ENCODE data around the gene DROSHA.
"Not testable (repeated sequence)": the region's sequence is repeated elsewhere in the genome, so short reads cannot be mapped to it uniquely, and the experiment has no call there.

DROSHA gene

DNA sequence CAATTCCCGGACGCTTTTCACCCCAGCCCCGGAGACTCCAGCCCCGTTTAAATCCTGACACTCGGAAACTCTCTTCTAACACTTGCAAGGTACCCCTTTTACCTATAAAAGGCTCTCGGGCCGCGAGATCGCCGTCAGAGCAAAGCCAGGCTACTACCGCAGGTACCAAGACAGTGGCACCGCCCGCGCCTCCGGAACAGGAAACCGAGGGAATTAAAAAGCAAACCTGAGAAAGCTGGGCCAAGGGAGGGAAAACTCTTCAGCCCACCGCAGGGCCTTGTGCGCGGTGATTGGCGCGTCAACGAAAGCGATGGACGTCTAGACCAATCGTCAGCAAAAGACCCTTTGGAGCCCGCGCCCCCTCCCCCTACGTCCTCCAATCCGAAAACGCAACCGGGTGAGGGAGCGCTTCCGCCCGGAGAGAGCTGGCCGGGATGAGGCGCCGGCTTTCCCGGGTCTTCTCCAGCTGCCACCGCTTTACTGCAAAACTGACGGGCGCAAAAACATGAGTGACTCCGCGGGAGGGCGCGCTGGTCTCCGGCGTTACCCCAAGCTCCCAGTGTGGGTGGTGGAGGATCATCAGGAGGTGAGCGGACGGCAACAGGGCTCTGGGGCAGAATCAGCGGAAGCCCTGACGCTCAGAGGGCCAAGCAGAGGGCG lies at the start of gene DROSHA, which contains the start of gene C5orf22:
DROSHA (minus strand) TSS at position 206 of the 660 bp plus-strand sequence. CDS start 3,034 bp downstream, outside the sequence.
C5orf22 (plus strand) TSS at position 414 of the 660 bp plus-strand sequence; CDS start at position 506, 92 bp downstream.
- peak; percentile 94 for DNase-seq

DNA sequence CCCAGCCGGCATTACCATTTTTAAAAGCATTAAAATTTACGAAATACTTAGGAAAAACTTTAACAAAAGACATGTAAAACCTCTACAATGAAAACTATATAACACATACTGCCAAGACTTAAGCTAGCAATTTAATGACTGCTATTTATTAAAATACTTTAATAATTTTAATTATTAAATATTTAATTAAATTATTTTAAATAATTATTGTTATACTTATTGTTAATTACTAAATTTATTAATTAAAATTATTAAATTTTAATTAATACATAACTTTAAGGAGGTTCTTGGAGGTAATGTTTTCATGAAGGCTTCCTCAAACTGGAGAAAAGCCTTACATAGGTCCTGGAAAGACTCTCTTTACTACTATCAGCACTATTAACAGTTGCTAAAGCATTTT lies 47.7 kb upstream of the DROSHA start:
- no peak for DNase-seq

DNA sequence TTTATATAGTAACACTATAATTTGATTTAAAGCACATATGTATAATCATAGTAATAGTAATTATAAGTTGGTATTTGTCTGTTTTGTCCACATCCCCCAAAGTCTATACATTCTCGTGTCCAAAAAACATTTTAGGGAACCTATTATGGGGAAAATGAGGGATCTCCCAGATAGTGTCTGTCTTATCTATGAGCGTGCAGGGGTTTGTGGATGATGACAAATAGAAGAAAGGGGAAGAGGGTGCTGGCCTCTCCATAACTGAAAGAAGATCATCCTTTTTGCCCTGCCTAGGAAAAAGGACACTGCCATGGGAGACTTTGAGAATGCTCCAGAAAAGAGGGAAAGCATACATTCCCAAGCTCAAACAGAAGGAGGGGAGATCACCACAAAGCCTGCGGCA lies 45.5 kb upstream of the DROSHA start:
- DNase-seq: no peak

DNA sequence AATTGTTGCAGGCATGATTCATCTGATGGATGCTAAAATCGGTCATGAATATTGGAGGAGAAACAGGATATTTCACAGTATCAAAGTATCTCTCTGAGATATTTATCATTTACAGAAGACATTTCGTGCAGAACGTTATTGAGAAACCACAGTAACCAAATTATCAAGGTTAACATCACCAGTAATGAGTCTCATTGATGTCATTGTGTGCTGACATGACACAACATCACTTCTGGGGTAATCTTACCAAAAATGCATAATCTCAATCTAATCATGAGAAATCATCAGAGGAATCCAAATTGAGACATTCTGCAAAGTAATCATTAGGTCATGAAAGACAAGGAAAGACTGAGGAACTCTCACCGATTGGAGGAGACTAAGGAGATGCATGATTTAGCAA lies 42.9 kb upstream of the DROSHA start:
- DNase-seq: no peak

- DNase-seq: no peak
Observed at GRCh38 chr5:31573494-31574142, 41.7 kb upstream of the DROSHA start.

DNA sequence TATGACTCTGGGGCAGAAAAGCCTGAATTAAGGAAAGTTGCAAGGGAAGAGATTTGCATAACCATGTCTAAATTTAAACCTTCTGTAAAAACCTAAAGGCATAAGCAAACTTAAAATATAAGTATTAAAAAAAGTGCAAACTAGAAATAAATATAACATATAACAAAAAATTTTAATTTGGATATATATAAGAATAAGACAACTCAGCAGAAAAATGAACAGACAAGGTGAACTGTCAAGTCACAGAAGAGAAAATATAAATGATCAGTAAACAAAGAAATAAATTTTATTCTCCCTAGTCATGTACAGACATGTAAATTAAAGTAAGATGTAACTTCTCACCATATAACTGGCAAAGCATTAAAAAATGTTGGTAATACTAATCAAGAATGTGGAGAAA lies 37.2 kb upstream of the DROSHA start:
- DNase-seq: no peak

- DNase-seq: no peak
Observed at GRCh38 chr5:31568302-31568835, 36.5 kb upstream of the DROSHA start.

GRCh38 chr5:31566362-31566761 lies 34.5 kb upstream of the DROSHA start:
- DNase-seq: not testable (repeated sequence)

GRCh38 chr5:31563216-31563615 lies 31.3 kb upstream of the DROSHA start:
- DNase-seq: no peak

- DNase-seq: no peak
Observed at GRCh38 chr5:31561946-31562345, 30.1 kb upstream of the DROSHA start.

GRCh38 chr5:31559942-31560341 lies 28.0 kb upstream of the DROSHA start:
- DNase-seq: no peak

- DNase-seq: no peak
Observed at GRCh38 chr5:31556461-31556860, 24.6 kb upstream of the DROSHA start.

- no peak for DNase-seq
Observed at GRCh38 chr5:31554552-31554951, 22.7 kb upstream of the DROSHA start.

DNA sequence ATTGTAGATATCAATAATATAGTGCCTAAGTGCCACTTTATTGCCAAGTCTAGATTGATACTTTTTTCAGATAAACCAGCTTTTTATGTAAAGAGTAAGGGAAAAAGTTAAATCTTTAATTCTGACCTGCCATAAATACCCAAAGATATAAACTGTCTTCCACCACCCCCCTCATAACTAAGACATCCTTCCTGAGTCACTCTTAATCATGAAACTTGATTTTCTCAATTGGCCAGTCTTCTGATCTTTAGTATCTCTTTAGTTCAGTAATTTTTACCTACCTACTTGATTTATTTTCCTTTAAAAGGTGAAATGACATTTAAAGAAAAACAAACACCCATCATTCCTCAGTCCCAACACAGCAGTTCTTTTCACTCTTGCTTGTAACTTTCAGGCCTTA lies 22.0 kb upstream of the DROSHA start:
- DNase-seq: no peak

GRCh38 chr5:31551878-31552277 lies 20.0 kb upstream of the DROSHA start:
- DNase-seq: no peak

DNA sequence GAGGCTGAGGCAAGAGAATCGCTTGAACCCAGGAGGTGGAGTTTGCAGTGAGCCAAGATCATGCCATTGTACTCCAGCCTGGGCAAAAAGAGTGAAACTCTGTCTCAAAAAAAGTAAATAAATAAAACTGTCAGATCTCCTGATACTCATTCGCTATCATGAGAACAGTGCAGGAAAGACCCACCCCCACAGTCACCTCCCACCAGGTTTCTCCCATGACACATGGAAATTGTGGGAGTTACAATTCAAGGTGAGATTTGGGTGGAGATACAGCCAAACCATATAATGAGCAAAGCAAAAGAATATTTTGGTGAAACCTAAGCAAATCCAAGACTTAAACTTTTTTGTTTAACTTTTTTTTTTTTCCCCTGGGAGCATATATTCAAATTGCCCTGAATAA lies 17.2 kb upstream of the DROSHA start:
- DNase-seq: peak; percentile 22

GRCh38 chr5:31537851-31538250 lies 6.0 kb upstream of the DROSHA start:
- DNase-seq: no peak

DNA sequence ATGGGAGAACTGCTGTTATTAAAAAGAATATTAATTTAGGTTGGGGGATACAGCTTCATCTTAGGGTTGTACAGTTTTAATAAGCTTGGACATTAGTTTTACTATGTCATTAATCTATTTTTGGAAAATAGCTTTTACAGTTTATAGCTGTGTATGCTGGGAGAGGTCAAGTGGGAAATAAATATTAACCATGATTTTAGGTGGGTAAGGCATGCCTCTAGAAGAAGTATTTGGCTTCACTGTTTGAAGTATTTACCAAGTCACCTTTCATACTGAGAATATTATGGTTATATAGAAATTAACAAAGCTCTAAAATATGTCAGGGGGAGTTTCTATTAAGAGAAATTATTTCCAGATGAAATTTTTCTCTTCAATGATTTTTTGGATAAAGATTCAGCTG lies 5.5 kb upstream of the DROSHA start:
- DNase-seq: no peak

- DNase-seq: no peak
Observed at GRCh38 chr5:31536873-31537272, 5.0 kb upstream of the DROSHA start.

DNA sequence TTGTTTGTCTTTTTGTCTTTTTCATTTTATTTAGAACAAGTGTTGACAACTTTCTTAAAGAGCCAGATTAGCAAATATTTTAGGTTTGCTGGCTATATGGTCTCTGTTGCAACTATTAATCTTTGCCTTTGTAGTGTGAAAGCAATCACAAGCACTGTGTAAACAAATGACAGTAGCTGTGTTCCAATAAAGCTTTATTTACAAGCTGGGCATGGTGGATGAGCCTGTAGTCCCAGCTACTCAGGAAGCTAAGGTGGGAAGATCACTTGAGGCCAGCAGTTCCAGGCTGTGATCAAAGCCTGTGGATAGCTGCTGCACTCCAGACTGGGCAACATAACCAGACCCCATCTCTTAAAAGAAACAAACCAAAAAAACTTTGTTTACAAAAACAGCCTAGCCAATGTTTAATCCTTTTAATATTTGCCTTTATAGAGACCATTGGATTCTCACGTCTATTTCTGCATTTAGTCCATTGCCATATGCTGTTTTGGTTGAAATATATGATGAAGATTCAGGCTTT lies 2.7 kb upstream of the DROSHA start:
- DNase-seq: no peak

- DNase-seq: peak; percentile 24
Observed at GRCh38 chr5:31531543-31531887, 378 bp downstream of the DROSHA start.

DNA sequence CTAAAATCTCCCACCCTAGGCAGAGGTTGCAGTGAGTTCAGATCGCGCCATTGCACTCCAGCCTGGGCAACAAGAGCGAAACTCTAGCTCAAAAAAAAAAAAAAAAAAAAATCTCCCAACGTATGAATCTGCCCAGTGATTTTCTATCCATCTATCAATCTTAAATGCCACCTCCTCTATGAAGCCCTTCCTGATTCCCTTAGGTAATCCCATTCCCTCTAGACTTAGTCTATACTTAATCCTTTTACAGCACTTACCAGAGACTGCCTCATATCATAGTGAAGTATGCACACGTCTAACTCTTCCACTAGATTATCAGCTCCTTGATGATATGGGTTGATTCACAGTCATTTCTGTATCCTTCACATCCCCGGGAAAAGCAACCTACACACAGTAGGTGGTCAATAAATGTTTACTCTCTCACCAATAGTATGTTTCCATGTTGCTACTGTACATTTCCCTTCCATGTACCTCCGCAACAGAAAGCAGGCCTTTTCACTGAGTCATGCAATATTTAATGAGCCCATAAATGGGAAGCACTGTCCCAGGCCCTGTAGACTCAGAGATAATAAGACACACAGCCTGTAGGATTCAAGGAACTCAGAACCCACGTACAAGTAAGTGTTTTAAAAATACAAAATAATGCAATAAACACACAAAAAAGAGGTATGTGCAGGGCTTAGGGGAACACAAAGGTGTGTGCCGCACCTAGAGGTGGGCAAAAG lies 1.2 kb downstream of the DROSHA start:
- DNase-seq: no peak

DNA sequence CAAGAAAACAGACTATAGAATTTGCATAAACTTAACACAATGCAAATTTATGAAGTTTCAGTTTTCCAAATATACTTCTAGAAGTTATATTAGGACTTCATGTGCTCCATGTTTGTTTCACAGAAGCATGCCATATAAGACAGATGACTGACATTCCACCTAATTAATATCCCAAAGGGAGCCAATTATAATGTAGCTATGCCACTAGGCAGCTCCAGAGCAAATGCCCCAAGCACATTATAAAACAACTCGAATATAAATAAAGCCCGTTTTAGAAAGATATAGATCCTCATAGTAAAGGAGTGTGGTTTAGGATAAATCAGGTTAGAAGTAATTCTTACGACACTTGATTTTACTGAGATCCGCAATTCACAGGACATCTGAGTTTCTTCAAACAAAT lies 8.9 kb downstream of the DROSHA start:
- DNase-seq: no peak

DNA sequence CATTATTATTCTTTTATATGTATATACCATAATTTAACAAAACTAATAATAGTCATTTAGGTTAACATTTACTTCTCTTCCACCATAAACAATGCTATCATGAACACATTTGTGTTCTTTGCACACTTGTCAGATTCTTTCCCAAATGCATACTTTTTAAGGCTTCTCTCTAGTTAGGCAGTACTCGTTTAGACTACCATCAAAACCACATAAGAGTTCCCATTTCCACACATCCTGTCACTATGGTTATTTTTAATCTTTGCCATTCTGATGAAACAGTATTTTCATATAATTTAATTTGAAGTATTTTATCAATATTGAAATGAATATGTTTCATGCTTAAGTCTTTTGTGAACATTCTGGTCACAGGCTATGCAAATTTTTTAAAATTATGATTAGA lies 15.1 kb downstream of the DROSHA start:
- no peak for DNase-seq

All from stimulated activated CD4-positive, alpha-beta T cell treated with anti-CD3 and anti-CD28 coated beads, Interleukin-4, amount 100 ng/mL, for 24 hours (primary cell).